GM19463 (cell line): ENCODE data around the gene SHLD1.

Experiments
- ATAC-seq: cut with Tn5 transposase; IDR thresholded peaks from one replicate; pipeline ENCODE4 v1.9.1; 2021; ENCODE audit warnings: mild to moderate bottlenecking, moderate library complexity; ENCODE audit not compliant: unreplicated experiment

The SHLD1 gene

GRCh38 chr20:5811746-5812145, 61.5 kb downstream of the SHLD1 start:
- no peak for ATAC-seq

- no peak for ATAC-seq
Measured at GRCh38 chr20:5818346-5818681, 68.1 kb downstream of the SHLD1 start.

GRCh38 chr20:5820738-5821137, 70.5 kb downstream of the SHLD1 start:
- ATAC-seq, result no peak

- no peak for ATAC-seq
Measured at GRCh38 chr20:5821627-5822215, 71.5 kb downstream of the SHLD1 start.

GRCh38 chr20:5822569-5822968, 72.4 kb downstream of the SHLD1 start:
- ATAC-seq, result no peak

GRCh38 chr20:5825130-5825719, 75.0 kb downstream of the SHLD1 start:
- no peak for ATAC-seq

- ATAC-seq, result no peak
Measured at GRCh38 chr20:5827098-5827853, 77.1 kb downstream of the SHLD1 start.

- ATAC-seq, result no peak
Measured at GRCh38 chr20:5827861-5828260, 77.7 kb downstream of the SHLD1 start.

GRCh38 chr20:5829241-5829809, 79.1 kb downstream of the SHLD1 start:
- no peak for ATAC-seq

- no peak for ATAC-seq
Measured at GRCh38 chr20:5831539-5832237, 81.5 kb downstream of the SHLD1 start.

- ATAC-seq, result no peak
Measured at GRCh38 chr20:5833309-5833941, 83.2 kb downstream of the SHLD1 start.

GRCh38 chr20:5834436-5835005, 84.3 kb downstream of the SHLD1 start:
- ATAC-seq, result no peak

- no peak for ATAC-seq
Measured at GRCh38 chr20:5835321-5835821, 85.2 kb downstream of the SHLD1 start.

GRCh38 chr20:5835871-5836270, 85.7 kb downstream of the SHLD1 start:
- ATAC-seq, result no peak

GRCh38 chr20:5836569-5836968, 86.4 kb downstream of the SHLD1 start:
- ATAC-seq, result no peak

GRCh38 chr20:5840411-5841002, 90.3 kb downstream of the SHLD1 start:
- no peak for ATAC-seq

GRCh38 chr20:5841522-5841921, 91.3 kb downstream of the SHLD1 start:
- ATAC-seq, result no peak

- no peak for ATAC-seq
Measured at GRCh38 chr20:5842465-5842864, 92.3 kb downstream of the SHLD1 start.

GRCh38 chr20:5843054-5843592, 92.9 kb downstream of the SHLD1 start:
- ATAC-seq, result peak; percentile 42
